GM18511 (cell line): ENCODE measurements around the gene ERFL.
A peak's percentile ranks its signal among the peaks of the same experiment; 100 is the strongest.

Experiments
- ATAC-seq: cut with Tn5 transposase; IDR thresholded peaks from one replicate; pipeline ENCODE4 v1.9.1; 2021; ENCODE audit warnings: mild to moderate bottlenecking, moderate library complexity; ENCODE audit not compliant: unreplicated experiment

ERFL gene

DNA sequence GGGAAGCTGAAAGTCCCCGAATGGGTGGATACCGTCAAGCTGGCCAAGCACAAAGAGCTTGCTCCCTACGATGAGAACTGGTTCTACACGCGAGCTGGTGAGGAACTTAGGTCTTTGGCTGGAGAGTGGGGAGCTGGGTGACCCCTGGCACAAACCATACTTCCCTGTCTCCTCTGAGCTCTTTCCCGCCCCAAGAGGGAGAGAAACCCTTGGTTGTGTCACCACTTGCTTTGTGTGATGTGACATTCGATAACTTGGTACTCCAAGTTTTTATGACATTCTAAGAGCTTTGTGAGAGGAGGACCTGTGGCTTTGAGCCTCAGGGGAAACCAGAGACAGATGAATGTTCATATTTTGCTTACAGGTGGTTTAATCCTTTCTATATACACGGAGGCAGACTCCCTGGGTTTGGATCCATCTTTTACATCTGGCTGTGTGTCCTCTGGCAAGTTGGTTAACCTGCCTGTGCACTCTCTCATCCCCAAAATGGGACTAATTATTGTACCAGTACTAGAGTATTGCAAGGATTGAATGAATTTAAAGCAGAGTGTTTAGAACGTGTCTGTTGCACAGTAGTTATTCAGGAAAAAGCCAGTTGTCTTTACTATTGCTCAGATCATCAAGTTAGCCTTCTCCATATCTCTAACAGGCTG is 67.0 kb downstream of the ERFL start:
- ATAC-seq, result no peak

DNA sequence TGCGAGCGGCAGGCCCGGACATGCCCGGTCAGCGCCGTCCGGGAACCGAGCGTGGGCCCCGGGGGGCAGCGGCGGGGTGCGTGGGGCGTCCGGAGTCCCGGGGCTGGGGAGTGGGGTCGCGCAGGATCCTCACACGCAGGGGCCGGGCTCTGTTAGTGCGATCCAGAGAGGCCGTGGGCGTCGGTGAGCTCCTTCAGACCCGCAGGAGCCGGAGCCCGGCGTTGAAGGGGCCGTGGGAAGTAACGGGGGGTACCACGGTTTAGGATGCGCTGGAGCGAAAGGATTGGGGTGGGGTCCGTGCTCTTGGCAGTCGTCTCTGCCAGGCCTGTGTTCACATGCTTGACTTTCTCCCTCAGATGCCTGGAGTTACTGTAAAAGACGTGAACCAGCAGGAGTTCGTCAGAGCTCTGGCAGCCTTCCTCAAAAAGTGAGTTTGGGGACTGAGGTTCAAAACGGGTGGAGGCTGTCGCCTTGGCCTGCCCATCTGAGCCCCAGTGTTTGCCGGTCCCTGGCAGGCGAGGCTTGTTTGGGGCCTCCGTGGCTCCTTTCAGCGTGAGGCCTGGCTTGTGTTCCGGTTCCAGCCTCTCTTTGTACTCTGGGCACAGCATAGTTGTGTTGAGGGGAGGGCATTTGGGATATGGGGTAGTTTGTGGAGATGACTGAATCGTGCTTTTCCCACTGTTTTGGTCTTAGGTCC is 67.7 kb downstream of the ERFL start:
- ATAC-seq, result no peak

DNA sequence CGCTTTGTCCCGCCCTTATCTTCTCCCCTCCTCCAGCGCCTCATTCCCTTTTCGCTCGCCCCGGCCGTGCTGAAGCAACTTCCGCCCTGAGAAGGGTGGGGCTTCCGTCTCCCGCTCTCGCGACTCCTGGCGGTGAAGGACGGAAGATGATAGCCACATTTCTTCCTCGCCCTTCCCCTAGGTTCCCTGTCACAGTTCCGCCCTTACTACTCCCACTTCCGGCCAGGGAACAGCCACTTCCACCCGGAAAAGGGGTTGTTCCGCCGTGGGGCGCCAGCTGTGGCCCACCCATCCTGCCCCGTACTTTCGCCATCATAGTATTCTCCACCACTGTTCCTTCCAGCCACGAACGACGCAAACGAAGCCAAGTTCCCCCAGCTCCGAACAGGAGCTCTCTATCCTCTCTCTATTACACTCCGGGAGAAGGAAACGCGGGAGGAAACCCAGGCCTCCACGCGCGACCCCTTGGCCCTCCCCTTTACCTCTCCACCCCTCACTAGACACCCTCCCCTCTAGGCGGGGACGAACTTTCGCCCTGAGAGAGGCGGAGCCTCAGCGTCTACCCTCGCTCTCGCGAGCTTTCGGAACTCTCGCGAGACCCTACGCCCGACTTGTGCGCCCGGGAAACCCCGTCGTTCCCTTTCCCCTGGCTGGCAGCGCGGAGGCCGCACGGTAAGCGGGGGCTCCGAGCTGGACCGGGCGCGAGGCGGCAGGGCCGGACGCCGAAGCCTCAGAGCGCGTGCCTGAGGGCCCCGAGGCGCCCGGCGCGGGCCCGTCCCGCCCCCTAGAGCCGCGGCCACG is 68.4 kb downstream of the ERFL start, which contains the start of gene RPS19:
RPS19 (plus strand) TSS at position 638 of the 801 bp plus-strand sequence. CDS start 520 bp downstream, outside the sequence.
- peak; percentile 82 for ATAC-seq

DNA sequence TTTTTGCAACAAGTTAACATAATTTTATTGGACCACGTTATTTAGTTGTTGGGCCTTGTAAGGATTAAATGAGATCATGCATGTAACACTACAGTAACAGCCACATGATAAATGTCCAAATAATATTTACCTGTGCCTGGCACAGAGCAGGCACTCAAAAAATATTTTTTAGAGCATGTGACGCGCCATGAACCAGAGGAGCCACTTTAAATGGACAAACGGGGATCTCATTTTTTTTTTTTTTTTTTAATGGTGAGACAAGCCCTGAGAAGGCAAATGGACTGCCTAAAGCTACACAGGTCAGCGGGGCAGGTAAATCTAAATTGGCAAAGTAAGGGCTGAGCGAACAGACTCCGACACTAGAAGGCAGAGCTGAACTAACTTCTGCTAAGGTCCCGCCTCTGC is 69.0 kb downstream of the ERFL start:
- ATAC-seq, result no peak
